NCI-H2171 treated with DMSO at 0.1 percent for 48 hours (cell line): ENCODE results near the gene GCHFR.
A peak's percentile ranks its signal among the peaks of the same experiment; 100 is the strongest.

Source experiments
- DNase-seq: peaks from one replicate; lab custom pipeline; 2025; lab: John Stamatoyannopoulos, UW

Gene GCHFR

DNA sequence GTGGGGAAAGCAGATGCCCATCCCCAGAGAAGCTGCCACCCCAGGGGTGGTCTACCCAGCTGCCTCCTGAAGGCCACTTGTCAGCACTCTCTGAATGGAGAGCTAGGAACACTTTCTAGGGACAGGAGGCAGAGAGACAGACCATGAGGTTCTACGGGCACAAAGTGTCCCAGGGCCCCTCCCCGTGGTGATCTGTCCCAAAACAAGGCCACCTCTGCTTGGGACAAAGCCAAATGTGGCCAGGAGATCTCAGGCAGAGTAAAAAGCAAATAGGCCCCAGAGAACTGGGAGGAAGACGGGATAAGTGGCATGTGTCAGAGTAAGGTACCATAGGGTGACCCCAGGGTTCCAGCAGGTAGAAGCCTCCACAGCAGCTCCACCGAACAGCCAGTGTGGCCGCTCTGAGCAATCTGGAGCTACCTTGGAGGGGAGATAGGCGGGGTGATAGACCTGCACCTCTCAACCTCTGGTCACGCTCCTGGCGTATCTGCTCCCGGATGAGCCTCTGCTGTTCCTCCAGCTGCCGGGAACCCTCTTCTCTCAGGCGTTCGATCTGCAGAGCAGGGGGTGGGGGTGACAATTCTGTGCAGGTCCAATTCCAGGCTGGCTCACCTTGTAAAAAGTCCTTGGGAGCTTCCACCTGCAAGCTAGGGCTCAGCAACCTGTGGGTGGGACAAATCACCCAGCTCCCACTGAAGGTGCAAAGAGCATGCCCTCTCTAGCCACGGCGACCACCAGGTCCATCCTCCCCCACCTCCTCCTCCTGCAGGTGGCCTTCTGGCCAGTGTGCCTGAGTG is 12.1 kb downstream of the GCHFR start:
- DNase-seq, result no peak

DNA sequence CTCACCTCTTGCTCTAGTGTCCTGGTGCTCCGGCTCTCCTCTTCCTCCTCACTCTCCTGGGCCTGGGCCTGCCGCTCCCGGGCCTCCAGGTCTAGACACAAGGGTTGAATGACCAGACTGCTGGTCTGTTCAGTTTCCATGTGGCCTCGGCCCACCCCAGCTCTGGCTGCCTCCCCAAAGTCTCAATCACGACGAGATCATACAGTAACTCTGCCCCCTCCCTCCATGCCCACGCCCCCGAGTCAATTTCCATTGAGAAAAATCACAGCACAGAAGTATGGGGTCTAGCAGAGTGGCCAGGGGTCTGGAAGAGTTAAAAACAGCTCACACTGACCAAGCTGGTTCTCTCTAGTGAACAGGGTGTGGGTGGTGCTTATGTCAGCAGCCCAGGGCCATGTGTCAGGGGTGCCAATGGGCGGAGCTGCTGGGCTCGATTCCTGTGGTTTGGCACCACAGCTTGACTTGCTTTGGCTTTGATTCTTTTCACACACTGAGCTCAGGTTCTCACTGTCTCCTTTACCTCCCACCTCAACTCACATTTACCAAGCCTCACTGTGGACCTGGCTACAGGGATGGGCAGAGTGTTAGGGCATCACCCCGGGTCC is 12.8 kb downstream of the GCHFR start:
- no peak for DNase-seq

DNA sequence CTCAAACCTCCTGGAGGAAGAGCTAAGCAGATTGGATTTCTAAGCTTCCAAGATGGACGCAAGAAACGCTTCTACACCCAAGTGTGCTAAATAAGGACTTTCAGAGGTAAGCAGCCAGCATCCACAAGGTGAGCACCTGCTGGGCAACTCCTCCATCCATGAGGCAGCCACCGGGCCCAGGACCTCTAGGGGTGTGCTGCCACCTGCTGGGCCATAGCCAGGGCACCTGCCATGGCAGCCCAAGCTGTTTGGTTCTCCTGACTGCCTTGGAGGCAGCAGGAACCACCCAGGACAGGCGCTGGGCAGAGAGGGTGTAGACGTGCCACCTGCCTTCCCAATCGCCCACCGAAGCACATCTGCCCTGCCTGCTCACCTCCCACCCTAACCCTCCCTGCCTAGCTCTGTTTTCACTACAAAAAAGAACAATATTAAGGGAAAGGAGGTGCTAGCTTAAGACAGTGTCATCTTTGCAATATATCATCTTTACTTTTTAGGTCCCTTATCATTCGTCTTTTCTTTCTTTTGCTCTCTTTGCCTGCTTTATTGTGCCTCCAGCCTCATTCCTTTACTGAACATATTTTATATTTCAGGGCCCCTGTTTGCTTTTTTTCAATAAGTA is 18.9 kb downstream of the GCHFR start:
- DNase-seq, result peak; percentile 86

DNA sequence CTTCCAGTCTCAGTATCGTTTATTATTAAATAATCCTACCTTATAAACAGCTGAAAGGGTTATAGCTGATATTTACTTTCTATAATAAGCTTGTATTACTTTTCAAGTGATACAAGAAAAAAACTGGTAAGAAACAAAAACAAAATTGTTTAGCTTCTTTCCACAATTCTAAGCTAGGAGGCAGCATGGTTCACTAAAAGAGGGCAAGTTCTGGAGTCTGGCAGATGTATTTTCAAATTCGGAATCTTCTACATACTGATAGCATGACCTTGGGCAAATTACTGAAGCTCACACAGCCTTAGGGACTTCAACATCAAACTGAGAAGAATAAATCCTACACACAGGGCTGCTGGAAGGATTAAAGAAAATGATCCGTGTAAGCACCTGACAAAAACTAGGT is 21.3 kb downstream of the GCHFR start:
- DNase-seq, result no peak

DNA sequence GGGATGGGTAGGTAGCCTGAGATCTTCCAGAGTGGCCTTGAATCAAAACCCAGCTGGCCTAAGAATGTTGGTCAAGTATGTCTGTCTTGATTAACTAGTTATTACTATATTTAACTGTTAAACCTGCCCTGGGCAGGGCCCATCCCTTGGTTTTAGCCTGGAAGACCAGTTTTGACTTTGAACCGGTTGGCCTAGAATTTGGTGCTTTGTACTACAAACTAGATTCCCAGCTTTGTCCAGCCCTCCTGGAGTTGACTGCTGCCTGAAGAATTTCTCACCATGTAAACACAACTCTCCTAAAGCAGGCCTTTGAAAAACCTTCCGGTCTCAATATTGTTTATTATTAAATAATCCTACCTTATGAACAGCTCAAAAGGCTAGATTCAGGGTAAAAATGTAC is 21.9 kb downstream of the GCHFR start:
- no peak for DNase-seq

DNA sequence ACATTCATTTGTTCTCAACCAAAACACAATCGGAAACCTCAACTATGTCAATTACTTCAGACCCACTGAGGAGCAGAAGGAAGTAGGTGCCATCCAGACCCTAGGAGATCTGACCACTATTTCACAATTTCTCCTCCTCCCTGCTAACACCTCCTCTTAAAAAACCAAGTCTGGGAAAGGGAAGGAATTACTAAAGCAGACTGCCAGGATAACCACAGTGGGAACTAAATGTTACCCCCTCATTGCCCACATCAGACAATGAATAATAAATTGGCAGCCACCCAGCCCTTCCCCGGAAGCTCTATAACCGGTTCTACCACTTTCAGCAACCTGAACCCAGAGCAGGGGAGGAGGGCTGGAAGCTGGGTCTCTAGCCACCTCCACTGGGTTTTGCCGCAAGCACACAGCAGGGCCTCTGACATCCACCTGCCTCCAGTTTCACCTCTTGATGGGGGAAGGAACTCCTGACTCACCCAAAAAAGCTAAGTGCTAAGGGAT is 23.5 kb downstream of the GCHFR start:
- DNase-seq, result peak; percentile 21

DNA sequence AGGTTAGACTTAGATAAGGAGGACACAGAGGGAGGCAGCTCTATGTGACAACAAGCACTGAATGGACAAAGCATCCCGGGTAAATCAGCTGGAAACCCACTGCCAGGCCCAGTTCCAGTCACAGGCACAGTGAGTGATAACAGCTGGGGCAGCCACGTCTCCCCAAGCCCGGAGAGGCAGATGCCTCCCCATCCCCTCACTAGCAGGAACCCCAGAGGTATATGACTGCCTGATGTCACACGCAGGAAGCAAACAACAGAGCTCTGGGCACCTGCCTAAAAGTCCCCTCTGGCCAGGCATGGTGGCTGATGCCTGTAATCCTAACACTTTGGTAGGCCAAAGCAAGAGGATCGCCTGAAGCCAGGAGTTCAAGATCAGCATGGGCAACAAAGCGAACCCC is 24.1 kb downstream of the GCHFR start:
- DNase-seq, result no peak

DNA sequence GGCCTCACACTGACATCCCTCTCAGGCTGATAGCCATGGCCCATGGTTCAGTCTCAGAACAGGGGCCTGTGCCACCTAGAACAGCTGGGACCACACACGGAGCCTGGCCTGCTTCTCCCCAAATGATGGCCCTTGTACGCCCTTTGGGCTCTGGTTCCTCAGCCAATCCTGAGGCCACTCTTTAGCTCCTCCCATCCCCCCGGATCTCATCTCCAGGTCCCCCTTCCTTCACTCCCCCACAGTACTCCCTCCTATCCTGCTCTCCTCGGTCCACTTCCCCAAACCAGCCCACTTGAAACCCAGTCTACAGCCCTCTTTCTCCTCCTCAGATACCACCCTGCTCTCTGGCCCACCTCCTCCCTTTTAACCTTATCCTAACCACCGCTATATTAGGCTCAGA is 25.3 kb downstream of the GCHFR start:
- DNase-seq, result no peak

DNA sequence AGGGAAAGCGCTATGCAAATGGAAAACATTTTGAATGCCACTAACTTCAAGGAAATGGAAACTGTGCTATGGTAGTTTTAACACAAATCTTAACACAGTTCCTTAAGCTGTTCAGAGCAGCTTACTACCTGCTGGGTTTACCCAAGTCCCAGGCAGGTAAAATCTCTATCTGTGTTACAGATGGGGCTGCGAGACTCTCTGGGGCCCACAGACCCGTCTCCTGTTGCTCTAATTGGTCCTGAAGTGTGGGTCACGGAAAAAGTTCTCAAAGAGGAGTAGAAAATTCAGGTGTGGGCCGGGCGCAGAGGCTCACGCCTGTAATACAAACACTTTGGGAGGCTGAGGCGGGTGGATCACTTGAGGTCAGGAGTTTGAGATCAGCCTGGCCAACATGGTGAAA is 26.1 kb downstream of the GCHFR start:
- DNase-seq, result no peak

DNA sequence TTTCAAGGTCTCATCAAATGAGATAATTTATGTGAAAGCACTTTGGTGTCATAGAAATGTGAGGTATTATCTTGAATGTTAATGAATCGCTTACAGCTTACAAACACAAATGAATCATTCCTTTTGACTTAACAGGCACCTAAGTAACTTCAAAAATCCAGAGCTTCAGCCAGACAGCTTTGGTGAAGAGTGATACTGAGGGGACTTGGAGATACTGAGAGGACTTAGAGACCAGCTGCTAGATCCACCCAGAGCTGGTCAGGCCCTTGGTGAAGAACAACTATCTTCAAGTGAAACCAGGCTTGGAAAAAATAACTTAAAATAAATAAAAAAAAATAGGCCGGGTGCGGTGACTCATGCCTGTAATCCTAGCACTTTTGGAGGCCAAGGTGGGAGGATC is 26.9 kb downstream of the GCHFR start:
- DNase-seq, result no peak

DNA sequence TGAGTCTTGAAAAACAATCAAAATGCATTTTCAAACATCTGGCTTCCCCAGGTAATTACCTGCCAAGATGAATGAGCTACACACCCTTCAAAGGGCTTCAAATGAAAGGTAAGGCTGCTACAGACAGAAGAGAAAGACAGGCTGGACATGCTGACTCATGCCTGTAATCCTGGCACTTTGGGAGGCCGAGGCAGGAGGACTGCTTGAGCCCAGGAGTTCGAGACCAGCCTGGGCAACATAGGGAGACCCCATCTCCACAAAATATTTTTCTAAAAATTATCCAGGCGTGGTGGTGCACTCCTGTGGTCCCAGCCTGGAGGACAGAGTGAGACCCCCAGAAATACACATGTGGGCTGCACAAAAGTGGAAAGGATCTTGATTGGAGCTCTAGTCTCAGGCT is 28.5 kb downstream of the GCHFR start:
- DNase-seq, result peak; percentile 9

DNA sequence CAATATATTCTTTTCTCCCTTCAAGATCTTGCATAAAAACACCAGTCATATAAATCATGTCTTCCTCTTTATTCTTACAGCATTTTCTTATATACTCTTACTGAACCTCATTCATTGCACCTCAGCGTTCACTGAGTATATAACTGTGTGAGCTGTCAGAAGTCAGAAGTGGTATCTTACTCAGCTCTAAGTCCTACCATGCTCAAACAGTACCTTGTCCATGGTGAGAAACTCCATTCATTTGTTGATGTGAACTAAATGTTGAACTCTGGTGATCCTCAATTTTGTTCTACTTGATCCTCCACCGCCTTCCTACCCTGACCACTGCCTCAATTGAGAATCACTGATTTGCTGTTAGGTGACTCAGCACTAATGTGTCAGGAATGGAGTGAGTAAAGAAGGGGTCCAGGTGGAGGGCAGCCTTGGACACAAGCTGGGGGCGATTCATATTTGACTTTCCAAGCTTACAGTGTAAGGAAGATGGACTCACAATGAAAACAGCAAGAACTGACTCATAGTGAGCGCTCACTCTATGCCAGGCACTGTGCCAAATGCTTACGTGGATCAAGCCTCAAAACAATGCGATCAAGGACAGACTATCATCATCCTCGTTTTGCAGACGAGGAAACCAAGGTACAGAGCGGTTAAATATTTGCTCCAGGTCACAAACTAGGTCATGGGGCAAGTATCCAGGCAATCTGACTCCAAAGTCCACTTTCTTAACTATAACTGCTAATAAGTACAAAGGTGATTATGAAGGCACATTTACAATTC is 29.5 kb downstream of the GCHFR start:
- DNase-seq, result no peak

DNA sequence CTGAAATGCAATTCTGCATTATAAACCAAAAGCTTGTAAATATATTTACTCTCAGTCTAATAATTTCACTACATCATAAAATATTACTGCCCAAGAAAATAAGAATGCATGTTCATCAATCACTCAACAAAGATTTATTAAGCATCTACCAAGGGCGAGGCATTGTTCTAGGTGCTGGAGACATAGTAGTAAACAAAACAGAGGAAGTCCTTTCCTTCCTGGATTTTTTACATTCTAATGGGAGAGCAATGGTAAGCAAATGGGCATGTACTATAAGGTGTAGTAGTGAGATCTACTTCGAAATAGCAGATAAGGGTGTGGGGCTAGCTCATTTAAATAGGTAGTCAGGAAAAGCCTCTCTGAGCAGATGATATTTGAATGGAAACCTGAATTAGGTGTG is 32.2 kb downstream of the GCHFR start:
- DNase-seq, result no peak

DNA sequence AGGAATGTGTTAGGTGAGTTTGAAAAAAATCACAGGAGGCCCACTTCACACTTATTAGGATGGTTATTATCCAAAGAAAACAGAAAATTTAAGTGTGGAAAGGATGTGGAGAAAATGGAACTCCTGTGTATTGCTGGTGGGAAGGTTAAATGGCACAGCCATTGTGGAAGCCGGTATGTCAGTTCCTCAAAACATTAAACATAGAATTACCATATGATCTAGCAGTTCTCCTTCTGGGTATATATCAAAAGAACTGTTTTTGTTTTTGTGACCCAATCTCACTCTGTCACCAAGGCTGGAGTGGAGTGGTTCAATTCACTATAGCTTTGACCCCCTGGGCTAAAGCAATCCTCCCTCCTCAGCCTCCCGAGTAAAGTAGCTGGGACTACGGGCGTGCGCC is 32.6 kb downstream of the GCHFR start:
- no peak for DNase-seq

DNA sequence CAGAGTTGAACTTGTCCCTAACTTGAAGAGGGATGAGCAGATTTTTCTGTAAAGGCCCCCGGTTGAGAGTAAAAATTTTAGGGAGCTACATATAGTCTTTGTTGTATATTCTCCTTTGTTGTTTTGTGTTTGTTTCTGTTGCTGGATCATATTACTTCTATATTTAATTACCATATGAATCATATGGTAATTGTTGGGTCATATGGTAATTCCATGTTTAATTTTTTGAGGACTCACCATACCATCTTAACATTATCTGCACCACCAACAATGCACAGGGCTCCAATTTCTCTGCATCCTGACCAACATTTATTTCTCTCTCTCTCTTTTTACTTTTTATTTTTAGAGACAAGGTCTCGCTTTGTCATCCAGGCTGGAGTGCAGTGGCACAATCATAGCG is 35.7 kb downstream of the GCHFR start:
- no peak for DNase-seq

DNA sequence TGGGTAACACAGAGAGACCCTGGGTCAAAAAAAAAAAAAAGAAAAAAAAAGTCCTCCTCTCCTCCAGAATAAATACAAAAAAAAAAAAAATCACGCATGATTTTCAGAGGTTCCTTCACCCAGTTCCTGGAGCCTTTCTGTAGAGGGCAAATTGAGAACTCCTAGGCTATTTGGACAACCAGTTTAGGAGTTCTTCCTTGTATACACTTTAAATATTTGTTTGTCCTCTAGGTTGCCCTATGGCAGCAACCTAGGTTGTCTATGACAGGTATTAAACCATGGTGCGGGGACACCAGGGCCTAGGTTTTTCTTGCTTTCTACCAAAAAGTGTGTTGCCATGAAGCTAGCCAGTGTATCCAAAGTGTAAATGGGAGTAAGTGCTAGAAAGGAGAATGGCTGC is 39.2 kb downstream of the GCHFR start:
- DNase-seq, result no peak

DNA sequence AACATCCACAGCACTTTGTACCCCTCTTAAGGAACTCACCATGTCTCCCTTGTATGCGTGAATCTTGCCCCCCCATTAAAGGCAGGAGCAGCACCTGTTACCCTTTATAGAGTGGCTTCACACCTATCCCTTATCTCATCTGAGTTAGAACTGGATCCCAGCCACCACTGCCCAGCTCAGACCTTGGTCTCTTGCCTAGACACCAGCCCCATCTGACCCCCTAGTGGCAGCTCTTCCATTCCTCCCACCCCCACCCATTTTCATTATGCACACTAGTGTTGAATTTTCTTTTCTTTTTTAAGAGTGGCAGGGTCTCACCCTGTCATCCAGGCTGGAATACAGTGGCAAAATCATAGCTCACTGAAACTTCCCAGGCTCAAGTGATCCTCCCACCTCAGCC is 39.8 kb downstream of the GCHFR start:
- DNase-seq, result no peak

DNA sequence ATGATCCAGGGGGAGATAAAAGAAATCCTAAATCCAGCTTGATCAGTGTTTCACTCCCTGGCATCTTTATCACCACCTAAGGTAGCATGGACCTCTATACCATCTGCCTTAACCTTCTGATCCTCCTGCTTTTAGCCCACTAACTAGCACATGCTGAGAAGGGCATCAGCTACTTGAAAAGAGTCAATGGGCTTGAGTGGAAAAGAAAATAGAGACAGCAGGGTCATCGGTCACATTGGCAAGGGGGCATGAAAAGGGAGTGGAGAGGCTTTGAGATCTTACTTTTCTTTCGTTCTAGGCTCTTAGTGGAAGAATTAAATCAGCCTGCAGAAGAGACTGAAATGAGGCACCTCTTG is 42.8 kb downstream of the GCHFR start:
- no peak for DNase-seq

DNA sequence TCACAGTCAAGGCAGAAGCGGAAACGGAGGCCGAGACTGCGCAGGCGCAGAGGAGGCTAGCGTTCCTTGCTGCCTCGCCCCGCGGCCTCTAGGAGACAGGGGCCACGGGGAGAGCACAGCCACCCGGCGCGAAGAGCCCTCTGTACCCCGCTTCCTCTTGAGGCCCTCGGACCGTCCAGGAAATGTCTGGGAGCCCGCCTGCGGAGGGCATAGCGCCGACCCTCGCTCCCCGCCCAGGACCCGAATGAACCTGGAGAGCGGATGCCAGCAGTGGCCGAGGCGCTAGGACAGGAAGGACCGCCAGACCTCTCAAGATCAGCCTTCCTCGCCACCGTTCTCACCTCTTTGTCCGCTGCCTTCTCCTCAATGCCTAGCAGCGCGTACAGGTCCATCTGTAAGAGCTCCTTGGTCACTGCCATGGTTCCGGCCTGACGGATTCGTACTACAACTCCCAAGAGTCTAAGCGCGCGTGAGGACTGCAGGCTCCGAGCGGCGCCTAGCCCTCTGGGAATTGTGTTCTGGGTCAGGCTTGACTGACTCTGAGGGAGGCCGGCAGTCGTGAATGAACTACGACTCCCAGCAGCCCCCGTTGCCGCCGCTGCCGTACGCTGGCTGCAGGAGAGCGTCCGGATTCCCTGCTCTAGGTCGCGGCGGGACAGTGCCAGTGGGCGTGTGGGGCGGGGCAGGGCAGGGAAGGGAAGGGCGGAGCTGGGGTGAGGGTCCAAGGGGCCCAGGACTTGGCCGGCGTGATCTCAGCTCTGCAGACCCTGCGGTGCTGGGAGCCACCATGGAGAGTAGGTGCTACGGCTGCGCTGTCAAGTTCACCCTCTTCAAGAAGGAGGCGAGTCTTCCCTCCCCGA is 43.4 kb downstream of the GCHFR start, which contains the start of the genes DNAJC17 and ZFYVE19:
DNAJC17 (minus strand) TSS at position 446 of the 860 bp plus-strand sequence; CDS start at position 419, 27 bp downstream.
ZFYVE19 (plus strand) TSS at position 62 of the 860 bp plus-strand sequence; CDS start at position 563, 501 bp downstream.
- DNase-seq, result peak; percentile 99

DNA sequence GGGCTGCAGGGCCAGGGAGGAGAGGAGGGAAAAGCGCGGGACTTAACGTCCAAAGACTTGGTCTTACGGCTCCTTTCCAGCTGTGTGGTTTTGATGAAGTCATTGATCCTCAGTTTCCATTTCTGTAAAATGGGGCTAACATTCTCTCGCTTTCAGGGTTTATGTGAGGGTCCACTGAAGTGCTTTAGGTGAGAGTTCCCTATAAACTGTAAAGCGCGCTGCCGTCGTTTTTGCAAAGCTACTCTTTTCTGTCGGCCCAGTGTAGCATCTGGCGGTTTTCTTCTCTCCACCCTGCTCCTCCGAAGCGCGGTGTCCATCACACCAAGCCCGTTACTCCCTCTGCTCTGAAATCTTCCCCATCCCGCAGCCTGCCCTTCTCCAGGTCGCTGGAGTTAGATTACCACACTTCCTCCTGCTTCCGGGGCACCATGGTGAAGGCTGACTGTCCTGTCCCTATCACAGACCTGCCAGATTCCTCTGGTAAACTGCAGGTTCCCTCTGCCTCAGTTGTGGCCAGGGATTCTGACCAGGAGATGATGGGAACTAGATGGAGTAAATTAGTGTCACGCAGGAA is 44.1 kb downstream of the GCHFR start:
- no peak for DNase-seq

DNA sequence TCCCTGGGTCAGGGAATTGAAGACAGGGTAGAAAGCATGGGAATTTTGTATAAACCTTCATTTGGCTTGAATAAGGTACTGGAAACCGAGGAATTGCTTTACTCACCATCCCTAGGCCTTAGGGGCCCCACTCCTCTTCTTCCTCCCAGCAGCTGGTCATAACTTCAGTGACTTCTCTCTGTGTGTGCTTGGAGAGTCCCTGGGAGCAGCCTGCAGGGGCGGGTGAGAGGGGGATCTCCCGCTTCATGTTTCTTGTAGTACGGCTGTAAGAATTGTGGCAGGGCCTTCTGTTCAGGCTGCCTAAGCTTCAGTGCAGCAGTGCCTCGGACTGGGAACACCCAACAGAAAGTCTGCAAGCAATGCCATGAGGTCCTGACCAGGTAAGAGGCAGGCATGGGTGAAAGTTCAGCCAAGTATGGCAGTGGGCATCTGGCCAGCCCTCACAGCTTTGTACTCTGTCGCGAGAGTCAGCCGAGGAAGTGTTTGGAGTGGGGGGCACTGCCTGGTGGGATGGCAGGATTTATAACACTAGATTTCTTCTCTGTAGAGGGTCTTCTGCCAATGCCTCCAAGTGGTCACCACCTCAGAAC is 45.1 kb downstream of the GCHFR start:
- no peak for DNase-seq
